NCI-H2227 treated with DMSO at 0.1 percent for 48 hours (cell line): ENCODE results near the gene ZNF534.
"Not testable (repeated sequence)": the region's sequence is repeated elsewhere in the genome, so short reads cannot be mapped to it uniquely, and the experiment has no call there.

Experiments
- DNase-seq: peaks from one replicate; lab custom pipeline; 2025; lab: John Stamatoyannopoulos, UW

Gene ZNF534

DNA sequence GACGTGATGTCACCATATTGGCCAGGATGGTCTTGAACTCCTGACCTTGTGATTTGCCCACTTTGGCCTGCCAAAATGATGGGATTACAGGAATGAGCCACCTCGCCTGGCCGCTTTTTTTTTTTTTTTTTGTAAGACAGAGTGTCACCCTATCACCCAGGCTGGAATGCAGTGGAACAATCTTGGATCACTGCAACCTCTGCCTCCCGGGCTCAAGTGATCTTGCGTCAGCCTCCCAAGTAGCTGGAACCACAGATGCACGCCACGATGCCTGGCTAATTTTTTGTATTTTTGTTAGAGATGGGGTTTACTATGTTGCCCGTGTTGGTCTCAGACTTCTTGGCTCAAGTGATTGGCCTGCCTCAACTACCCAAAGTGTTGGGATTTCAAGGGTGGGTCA is 69.6 kb downstream of the ZNF534 start:
- DNase-seq: no peak

DNA sequence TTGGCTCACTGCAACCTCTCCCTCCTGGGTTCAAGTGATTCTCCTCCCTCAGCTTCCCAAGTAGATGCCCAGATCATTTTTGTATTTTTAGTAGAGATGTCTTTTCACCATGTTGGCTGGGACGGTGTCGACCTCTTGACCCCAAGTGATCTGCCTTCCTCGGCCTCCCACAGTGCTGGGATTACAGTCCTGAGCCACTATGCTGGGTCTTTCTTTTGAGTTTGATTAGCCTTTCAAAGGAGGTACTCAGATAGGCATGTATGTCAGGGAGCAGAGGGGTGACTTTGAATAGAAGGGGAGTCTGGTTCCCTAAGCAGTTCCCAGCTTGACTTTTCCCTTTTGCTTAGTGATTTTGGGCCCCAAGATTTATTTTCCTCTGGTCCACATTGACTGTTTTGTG is 71.5 kb downstream of the ZNF534 start:
- DNase-seq: not testable (repeated sequence)

DNA sequence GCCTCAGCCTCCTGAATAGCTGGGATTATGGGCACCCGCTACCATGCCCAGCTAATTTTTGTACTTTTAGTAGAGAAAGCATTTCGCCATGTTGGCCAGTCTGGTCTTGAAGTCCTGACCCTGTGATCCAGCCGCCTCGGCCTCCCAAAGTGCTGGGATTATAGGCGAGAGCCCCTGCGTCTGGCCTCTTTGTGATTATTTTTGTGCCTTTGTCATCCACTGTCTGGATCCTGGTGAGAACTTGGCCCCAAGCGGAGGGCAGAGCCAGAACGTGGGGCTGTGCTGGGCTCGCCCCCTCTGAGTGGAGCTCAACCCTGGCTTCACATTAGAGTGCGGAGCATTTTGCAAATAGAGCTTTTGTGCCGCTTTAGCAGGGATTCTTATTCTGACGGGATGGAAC is 72.0 kb downstream of the ZNF534 start:
- not testable (repeated sequence) for DNase-seq
